ENCODE results near the gene LMNTD2.

The LMNTD2 gene

GRCh38 chr11:535519-536454 is 24.8 kb downstream of the LMNTD2 start, which contains the start of gene HRAS:
Gene HRAS, minus strand, starts transcription at chr11:535576.
- Mint-ChIP-seq H3K27me3 (no peaks in the 10 kb centered on the region), H3K9me3 (no peaks in the 10 kb centered on the region), H3K4me3 (peak within 1 kb of the TSS; percentile 91), H3K36me3 (ENCODE audit: insufficient read depth) (peaks cover 14% of the 10 kb centered on the region), H3K27ac (ENCODE audit: low read depth) (peak within 1 kb of the TSS; percentile 93), H3K4me1 (peaks cover 16% of the 10 kb centered on the region)
- ATAC-seq (replicated peaks; ENCODE audit: extremely low read depth, poor library complexity, severe bottlenecking) (peak; percentile 81), DNase-seq (ENCODE audit: low spot score in 2 of 2) (peak; percentile 91 to 93)

GRCh38 chr11:535210-535518 is 25.4 kb downstream of the LMNTD2 start:
- H3K27ac Mint-ChIP-seq (ENCODE audit: low read depth): no peak overlapping the region
- H3K4me1 Mint-ChIP-seq: peaks cover 16% of the 10 kb centered on the region
- DNase-seq (ENCODE audit: low spot score in 2 of 2) (no peak), ATAC-seq (replicated peaks; ENCODE audit: extremely low read depth, poor library complexity, severe bottlenecking) (peak; percentile 7)
- H3K36me3 Mint-ChIP-seq (ENCODE audit: insufficient read depth): peaks cover 15% of the 10 kb centered on the region
- no peaks in the 10 kb centered on the region for H3K9me3 Mint-ChIP-seq
- H3K27me3 Mint-ChIP-seq: no peaks in the 10 kb centered on the region
- H3K4me3 Mint-ChIP-seq: peak overlapping the region; percentile 91

GRCh38 chr11:534396-535209 is 25.9 kb downstream of the LMNTD2 start:
- peaks cover 16% of the 10 kb centered on the region for H3K4me1 Mint-ChIP-seq
- DNase-seq (ENCODE audit: low spot score in 2 of 2) (no peak), ATAC-seq (replicated peaks; ENCODE audit: extremely low read depth, poor library complexity, severe bottlenecking) (no peak)
- no peak overlapping the region for H3K27ac Mint-ChIP-seq (ENCODE audit: low read depth)
- H3K9me3 Mint-ChIP-seq: no peaks in the 10 kb centered on the region
- peaks cover 15% of the 10 kb centered on the region for H3K36me3 Mint-ChIP-seq (ENCODE audit: insufficient read depth)
- H3K4me3 Mint-ChIP-seq: peak overlapping the region; percentile 71
- no peaks in the 10 kb centered on the region for H3K27me3 Mint-ChIP-seq

GRCh38 chr11:533586-534395 is 26.7 kb downstream of the LMNTD2 start:
- Mint-ChIP-seq H3K27me3 (no peaks in the 10 kb centered on the region), H3K4me3 (peak overlapping the region; percentile 71), H3K27ac (ENCODE audit: low read depth) (no peak overlapping the region), H3K9me3 (no peaks in the 10 kb centered on the region), H3K36me3 (ENCODE audit: insufficient read depth) (peaks cover 15% of the 10 kb centered on the region), H3K4me1 (peaks cover 16% of the 10 kb centered on the region)
- DNase-seq (ENCODE audit: low spot score in 2 of 2): no peak
- ATAC-seq (replicated peaks; ENCODE audit: extremely low read depth, poor library complexity, severe bottlenecking): no peak

GRCh38 chr11:532986-533585 is 27.5 kb downstream of the LMNTD2 start:
- DNase-seq (ENCODE audit: low spot score in 2 of 2) (no peak), ATAC-seq (replicated peaks; ENCODE audit: extremely low read depth, poor library complexity, severe bottlenecking) (no peak)
- Mint-ChIP-seq H3K4me1 (peaks cover 15% of the 10 kb centered on the region), H3K4me3 (no peak overlapping the region), H3K27ac (ENCODE audit: low read depth) (no peak overlapping the region), H3K36me3 (ENCODE audit: insufficient read depth) (peaks cover 15% of the 10 kb centered on the region), H3K27me3 (no peaks in the 10 kb centered on the region), H3K9me3 (no peaks in the 10 kb centered on the region)

- H3K4me1 Mint-ChIP-seq: peaks cover 10% of the 10 kb centered on the region
- no peak for ATAC-seq (replicated peaks; ENCODE audit: extremely low read depth, poor library complexity, severe bottlenecking)
- H3K36me3 Mint-ChIP-seq (ENCODE audit: insufficient read depth): peaks cover 15% of the 10 kb centered on the region
- H3K27me3 Mint-ChIP-seq: no peaks in the 10 kb centered on the region
- DNase-seq (ENCODE audit: low spot score in 2 of 2): no peak
- no peaks in the 10 kb centered on the region for H3K9me3 Mint-ChIP-seq
- no peak overlapping the region for H3K4me3 Mint-ChIP-seq
- H3K27ac Mint-ChIP-seq (ENCODE audit: low read depth): no peak overlapping the region
These were observed 28.0 kb downstream of the LMNTD2 start for GRCh38 chr11:532527-532985.

- DNase-seq (ENCODE audit: low spot score in 2 of 2) (no peak), ATAC-seq (replicated peaks; ENCODE audit: extremely low read depth, poor library complexity, severe bottlenecking) (no peak)
- Mint-ChIP-seq H3K27ac (ENCODE audit: low read depth) (no peak overlapping the region), H3K9me3 (no peaks in the 10 kb centered on the region), H3K4me1 (peaks cover 6% of the 10 kb centered on the region), H3K36me3 (ENCODE audit: insufficient read depth) (peaks cover 12% of the 10 kb centered on the region), H3K27me3 (no peaks in the 10 kb centered on the region), H3K4me3 (no peak overlapping the region)
These were observed 28.5 kb downstream of the LMNTD2 start for GRCh38 chr11:531919-532526.

- Mint-ChIP-seq H3K4me3 (no peak overlapping the region), H3K36me3 (ENCODE audit: insufficient read depth) (peaks cover 6% of the 10 kb centered on the region), H3K27ac (ENCODE audit: low read depth) (no peak overlapping the region), H3K4me1 (peaks cover 3% of the 10 kb centered on the region), H3K9me3 (no peaks in the 10 kb centered on the region), H3K27me3 (no peaks in the 10 kb centered on the region)
- DNase-seq (ENCODE audit: low spot score in 2 of 2): no peak
- no peak for ATAC-seq (replicated peaks; ENCODE audit: extremely low read depth, poor library complexity, severe bottlenecking)
These were observed 29.3 kb downstream of the LMNTD2 start for GRCh38 chr11:530960-531831.

GRCh38 chr11:529728-530411 is 30.7 kb downstream of the LMNTD2 start:
- DNase-seq (ENCODE audit: low spot score in 2 of 2): no peak
- peaks cover 5% of the 10 kb centered on the region for H3K36me3 Mint-ChIP-seq (ENCODE audit: insufficient read depth)

GRCh38 chr11:528815-529727 is 31.5 kb downstream of the LMNTD2 start:
- no peaks in the 10 kb centered on the region for H3K4me1 Mint-ChIP-seq
- H3K9me3 Mint-ChIP-seq: no peaks in the 10 kb centered on the region
- H3K27me3 Mint-ChIP-seq: no peaks in the 10 kb centered on the region
- DNase-seq (ENCODE audit: low spot score in 2 of 2) (no peak), ATAC-seq (replicated peaks; ENCODE audit: extremely low read depth, poor library complexity, severe bottlenecking) (no peak)
- H3K4me3 Mint-ChIP-seq: no peak overlapping the region
- H3K36me3 Mint-ChIP-seq (ENCODE audit: insufficient read depth): peaks cover 5% of the 10 kb centered on the region
- no peak overlapping the region for H3K27ac Mint-ChIP-seq (ENCODE audit: low read depth)

More at GRCh38 chr11:529728-530411, 30.7 kb downstream of the LMNTD2 start:
- ATAC-seq (replicated peaks; ENCODE audit: extremely low read depth, poor library complexity, severe bottlenecking): no peak
- Mint-ChIP-seq H3K4me1 (no peaks in the 10 kb centered on the region), H3K27ac (ENCODE audit: low read depth) (no peak overlapping the region), H3K9me3 (no peaks in the 10 kb centered on the region), H3K27me3 (no peaks in the 10 kb centered on the region), H3K4me3 (no peak overlapping the region)
